Hair follicular keratinocyte (primary cell): ENCODE results near the gene VCPKMT. TPM values are rescaled to one million over a fixed set of nuclear protein-coding genes. Genes with fewer than 3 reads are reported as not detected.

ENCODE experiments used
- total RNA-seq: library from RNA; depleted of rRNA; stranded (reverse); fragments of >200 nt; gene quantifications from 2 replicates; pipeline ENCODE4 v1.2.3, GENCODE V29; 2015

Gene VCPKMT
- 2.7 and 3.2 TPM in 2 replicates for total RNA-seq

GRCh38 chr14:50116181-50116956 lies at the start of gene VCPKMT:
VCPKMT (minus strand) TSS chr14:50116572; CDS start chr14:50116552, 20 bp downstream.

Other genes with a start within 250 kb of the VCPKMT start
- 81.6 and 87.7 TPM in 2 replicates for gene ARF6, start 223.5 kb downstream of the VCPKMT start, total RNA-seq
- gene SOS2, start 115.0 kb upstream of the VCPKMT start, total RNA-seq, result 11.5 and 16.9 TPM in 2 replicates
- gene L2HGDH, start 195.7 kb upstream of the VCPKMT start, total RNA-seq, result 2.9 and 8.4 TPM in 2 replicates
- gene DMAC2L, start 195.8 kb upstream of the VCPKMT start, total RNA-seq, result 10.1 and 10.7 TPM in 2 replicates